ENCODE data around the gene VPS13D. TPM values are rescaled to one million over a fixed set of nuclear protein-coding genes. Genes with fewer than 3 reads are reported as not detected.

Gene VPS13D
- total RNA-seq, 4 donors from 2014 or later = 77.5 to 142 (median 94.4) TPM

GRCh38 chr1:12438349-12438924 lies 208.6 kb downstream of the VPS13D start:
- TF ChIP-seq CTCF (IDR thresholded peaks at IDR 0.05; ENCODE audit: low read depth) = no peak

GRCh38 chr1:12439073-12439472 lies 209.2 kb downstream of the VPS13D start:
- no peak for TF ChIP-seq CTCF (IDR thresholded peaks at IDR 0.05; ENCODE audit: low read depth)

- TF ChIP-seq CTCF (IDR thresholded peaks at IDR 0.05; ENCODE audit: low read depth) = no peak
These were observed 211.7 kb downstream of the VPS13D start for GRCh38 chr1:12441414-12442105.

GRCh38 chr1:12442217-12442616 lies 212.4 kb downstream of the VPS13D start:
- no peak for TF ChIP-seq CTCF (IDR thresholded peaks at IDR 0.05; ENCODE audit: low read depth)

- no peak for TF ChIP-seq CTCF (IDR thresholded peaks at IDR 0.05; ENCODE audit: low read depth)
These were observed 213.3 kb downstream of the VPS13D start for GRCh38 chr1:12443151-12443550.

- no peak for TF ChIP-seq CTCF (IDR thresholded peaks at IDR 0.05; ENCODE audit: low read depth)
These were observed 214.6 kb downstream of the VPS13D start for GRCh38 chr1:12444329-12444841.

GRCh38 chr1:12445257-12445656 lies 215.4 kb downstream of the VPS13D start:
- TF ChIP-seq CTCF (IDR thresholded peaks at IDR 0.05; ENCODE audit: low read depth) = no peak

All from subcutaneous adipose tissue (tissue), 4 donors.